ENCODE results near the gene HEATR5A.

- no peak for TF ChIP-seq CTCF (IDR thresholded peaks at IDR 0.05)
- no peak for TF ChIP-seq ZFX (IDR thresholded peaks at IDR 0.05; ENCODE audit: borderline replicate concordance)
These were observed 15.2 kb downstream of the HEATR5A start for GRCh38 chr14:31405106-31405505.
